GM19351 (cell line): ENCODE results near the gene CHST9.

Source experiments
- ATAC-seq: cut with Tn5 transposase; IDR thresholded peaks from one replicate; pipeline ENCODE4 v1.9.1; 2021; ENCODE audit warnings: mild to moderate bottlenecking, moderate library complexity; ENCODE audit not compliant: unreplicated experiment

The CHST9 gene

DNA sequence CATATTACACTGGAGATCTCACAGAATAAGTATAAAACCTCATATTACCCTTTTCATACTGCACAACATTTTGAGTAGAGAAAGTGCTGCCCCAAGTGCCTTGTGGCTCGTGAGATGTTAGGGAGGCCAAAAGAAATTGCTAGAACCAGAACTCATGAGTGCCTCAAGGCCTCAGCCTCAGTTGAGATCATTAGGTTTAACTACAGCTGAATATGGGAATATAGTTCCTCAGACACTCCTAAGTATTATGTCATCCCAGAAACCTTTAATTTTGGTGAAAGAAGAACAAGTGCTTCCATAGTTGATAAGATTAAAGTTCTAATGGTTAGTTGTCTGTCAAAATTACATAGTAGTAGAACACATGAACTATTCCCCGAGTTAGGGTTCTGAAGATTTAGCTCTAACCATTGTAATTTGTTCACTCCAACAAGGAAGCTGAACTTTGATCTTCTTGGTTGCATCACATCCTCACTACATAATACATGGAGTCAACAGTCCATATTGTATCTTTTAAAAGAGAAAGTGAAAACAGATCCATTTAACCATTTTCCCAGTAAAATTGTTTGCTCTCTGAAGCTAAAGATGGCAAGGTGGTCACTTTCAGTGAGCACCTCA, 310.0 kb downstream of the CHST9 start:
- no peak for ATAC-seq

DNA sequence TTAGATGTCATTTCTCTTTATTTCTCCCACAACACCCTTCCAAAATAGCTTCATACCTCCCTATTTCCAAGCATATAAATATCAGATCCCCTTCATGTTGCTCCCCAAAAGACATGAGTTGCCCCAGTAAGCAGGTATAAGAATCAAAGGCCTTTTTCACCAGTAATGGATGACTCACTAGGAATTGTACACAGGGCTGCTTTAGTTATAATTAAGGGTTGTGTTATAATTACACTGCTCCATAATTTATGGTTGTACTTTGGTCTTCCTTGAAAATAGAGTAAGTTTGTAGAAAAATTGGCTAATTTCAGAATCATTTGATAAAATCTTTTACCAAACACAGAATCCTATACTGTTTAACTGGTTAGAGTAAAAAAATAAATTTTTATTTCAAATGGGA, 310.8 kb downstream of the CHST9 start:
- no peak for ATAC-seq

DNA sequence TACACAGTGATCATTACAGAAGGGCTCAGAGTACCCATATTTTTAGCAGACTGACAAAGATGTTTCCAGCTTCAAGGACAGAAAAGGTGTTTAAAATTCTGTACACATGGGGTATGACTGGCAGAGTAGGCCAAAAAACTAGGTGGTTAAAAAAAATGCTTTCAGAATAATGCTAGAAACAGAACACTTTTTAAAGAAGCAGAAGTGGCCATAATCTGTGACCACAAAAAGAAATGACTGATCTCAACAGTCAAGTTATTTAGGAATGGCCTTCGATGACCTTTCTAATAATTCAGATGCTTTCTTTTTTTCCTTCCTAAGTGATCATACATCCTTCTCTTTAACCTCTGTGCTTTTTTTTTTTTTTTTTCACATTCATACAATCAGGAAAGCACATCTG, 315.5 kb downstream of the CHST9 start:
- peak; percentile 80 for ATAC-seq

DNA sequence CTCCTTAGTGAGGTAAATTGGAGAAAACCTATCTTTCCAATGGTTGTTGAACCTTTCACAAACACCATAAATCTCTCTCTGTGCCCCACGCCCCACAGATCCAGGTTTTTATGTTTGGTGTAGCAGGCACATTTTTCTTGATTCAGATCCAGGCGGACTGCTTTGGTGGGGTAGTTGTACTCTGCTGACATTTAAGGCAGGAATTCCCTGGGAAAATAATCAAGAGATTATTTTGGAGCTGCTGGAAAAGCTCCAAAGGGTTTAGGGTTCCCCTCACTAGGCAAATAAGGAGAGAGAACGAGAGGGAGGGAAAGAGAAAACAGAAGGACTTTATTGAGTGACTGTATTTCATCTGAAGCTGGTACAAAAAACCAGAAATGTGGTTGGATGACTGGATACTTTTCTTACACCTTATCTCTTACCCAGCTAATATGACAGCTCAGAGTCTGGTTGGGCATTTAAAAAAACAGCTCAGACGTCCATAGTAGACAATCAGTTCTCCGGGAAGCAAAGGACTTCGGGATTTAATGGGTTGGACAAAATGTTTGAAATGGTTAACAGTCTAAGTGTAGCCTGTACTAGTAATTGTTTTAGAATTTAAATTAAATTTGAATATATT, 316.0 kb downstream of the CHST9 start:
- no peak for ATAC-seq

DNA sequence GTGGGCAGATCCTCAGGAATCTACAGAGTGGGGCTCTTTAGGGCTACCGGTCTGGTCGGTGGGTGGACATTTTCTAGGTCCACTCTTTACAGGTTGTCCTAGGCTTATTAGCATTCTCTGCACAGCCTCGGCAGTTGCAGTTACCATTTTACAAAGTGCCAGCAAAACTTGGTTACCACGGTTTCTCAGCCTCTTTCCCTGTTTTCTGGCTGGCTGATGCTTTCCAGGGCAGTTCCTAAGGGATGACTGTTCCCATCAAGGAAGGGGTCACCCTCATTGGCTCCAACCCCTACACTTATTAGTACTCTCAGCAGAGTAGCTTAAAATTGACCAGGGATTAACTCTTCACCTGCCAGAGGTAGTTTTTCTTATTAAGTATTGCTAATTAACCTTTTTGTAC, 317.6 kb downstream of the CHST9 start:
- no peak for ATAC-seq

DNA sequence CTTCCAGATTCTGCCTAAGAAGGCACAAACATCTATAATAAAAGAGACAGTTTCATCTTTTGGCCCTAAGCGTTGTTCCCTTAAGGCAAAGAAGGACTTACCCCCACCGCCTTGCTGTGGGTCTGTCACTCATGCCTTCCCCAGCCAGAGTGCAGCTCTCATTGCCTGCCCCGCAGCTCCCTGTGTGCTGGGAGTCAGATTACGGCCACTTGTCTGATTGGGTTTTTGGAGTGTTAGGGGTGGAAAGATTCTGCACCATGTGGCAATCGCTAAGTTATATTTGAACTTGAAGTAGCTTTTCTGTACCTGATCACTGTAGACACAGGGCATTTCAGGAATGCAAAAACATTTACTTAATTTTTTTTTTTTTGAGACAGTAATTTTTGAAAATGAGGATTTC, 319.6 kb downstream of the CHST9 start, which contains the start of gene AQP4:
Gene AQP4, minus strand, starts transcription at position 151 of the 400 bp plus-strand sequence. Its CDS starts 18 bp downstream, at position 133.
- no peak for ATAC-seq

DNA sequence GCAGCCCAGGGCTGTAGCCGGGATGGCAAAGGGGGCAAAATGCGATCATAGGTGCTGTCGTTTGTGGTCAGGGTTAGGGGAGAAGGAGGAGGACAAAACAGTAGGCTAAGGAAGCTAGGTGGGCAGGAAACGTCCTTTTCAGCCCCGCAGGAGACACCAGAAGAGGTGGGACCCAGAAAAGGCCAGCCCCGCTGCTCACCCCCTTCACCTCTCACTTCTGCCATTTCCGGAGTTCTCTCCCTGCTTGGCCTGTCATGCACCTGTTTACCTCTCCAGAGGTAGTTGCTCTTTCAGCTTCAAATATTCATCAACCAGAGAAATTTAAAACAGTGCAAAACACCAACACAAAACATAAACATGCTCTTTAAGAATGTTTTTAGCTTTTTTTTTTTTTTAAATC, 320.4 kb downstream of the CHST9 start:
- no peak for ATAC-seq

DNA sequence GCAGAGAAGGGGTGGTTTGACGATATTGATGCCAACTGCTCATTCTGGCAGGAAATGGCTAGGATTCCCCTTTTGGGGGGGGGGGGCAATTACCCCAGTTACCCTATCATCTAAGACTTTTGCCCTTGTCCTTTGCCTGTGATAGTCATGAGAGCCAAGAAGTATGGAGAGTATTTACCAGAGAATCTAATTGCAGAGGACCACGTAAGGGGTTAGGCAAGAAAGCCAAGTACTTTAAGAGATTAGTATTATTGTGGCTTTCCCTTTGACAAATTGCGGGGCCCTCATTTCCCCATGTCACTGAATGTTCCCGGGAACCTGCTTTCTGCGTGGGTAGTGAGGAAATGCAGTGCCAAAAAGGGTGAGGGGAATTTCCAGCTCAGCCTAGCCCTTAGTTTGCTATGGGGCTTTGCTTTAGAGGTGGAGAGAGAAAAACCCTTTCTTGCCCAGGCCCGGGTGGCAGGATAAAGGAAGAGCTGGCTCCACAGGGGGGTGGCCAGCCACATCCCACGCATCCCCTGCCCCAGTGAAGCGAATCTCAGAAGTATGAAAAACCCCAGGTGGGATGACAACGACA, 321.1 kb downstream of the CHST9 start:
- ATAC-seq, result no peak

DNA sequence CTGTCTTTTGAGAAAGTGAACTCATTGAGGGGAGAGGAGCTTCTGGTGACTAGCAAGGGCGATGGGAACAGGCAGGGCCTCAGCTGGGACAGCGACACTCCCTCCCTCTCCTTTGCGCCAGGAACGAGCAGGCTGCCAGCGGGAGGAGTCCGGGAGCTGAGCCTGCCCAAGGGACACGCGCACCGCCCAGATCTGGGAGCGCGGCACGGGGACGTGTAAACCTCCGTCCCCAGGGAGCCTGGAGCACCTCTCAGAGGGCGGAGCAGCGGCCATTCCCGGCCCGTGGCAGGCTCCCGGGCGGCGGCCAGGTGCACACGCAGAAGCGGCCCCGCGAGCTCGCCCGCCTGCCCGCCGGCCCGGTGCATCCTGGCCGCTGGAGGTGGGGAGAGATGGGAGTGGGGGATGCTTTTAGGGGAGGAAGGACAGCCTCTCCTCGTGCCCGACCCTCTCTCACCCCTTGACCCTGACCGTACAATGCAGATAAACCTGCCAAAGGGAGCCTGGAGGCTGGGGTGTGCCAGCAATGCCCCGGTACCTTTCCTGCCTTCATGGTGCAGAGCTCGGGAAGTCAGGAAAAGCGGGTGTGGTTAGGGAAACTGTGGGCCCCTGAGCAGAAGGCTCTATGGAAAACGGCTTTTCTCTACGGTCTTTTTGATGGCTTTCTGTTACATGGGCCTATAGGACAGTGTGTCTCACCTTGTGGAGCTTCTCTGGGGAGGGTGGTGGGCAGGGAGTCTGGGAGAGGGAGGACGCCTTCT, 321.8 kb downstream of the CHST9 start:
- no peak for ATAC-seq

DNA sequence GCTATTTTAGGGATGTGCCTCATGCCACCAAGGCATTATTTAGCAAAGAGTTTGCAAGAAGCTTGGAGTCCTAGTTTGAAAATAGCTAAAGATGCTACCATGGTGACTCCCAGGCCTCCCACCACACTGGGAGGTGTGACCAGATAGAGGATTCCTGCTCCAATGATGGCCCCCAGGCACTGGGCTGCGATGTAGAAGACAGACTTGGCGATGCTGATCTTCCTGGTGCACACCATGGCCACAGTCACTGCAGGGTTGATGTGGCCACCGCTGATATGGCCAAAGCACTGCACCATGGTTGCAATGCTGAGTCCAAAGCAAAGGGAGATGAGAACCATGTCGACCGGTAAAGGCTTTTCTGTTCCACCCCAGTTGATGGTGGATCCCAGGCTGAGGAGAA, 323.0 kb downstream of the CHST9 start:
- no peak for ATAC-seq
